Stimulated activated naive CD8-positive, alpha-beta T cell treated with anti-CD3 and anti-CD28 coated beads, Interleukin-15, Interleukin-2, amounts not matched to agents 100 U/mL and 50 U/mL, for 24 hours (primary cell): Measurements from ENCODE around the gene ZMYM2.
"Not testable (repeated sequence)": the region's sequence is repeated elsewhere in the genome, so short reads cannot be mapped to it uniquely, and the experiment has no call there.

Source experiments
- ATAC-seq: fragments of 150-1000 bp; cut with Tn5 transposase; one replicate; pipeline ENCODE4 v1.10.0; 2021
- DNase-seq: peaks from one replicate; pipeline ENCODE4 v3.0.0; 2021

ZMYM2 gene

GRCh38 chr13:19982447-19983043 lies 24.0 kb downstream of the ZMYM2 start:
- no peak for ATAC-seq
- DNase-seq, result no peak

DNA sequence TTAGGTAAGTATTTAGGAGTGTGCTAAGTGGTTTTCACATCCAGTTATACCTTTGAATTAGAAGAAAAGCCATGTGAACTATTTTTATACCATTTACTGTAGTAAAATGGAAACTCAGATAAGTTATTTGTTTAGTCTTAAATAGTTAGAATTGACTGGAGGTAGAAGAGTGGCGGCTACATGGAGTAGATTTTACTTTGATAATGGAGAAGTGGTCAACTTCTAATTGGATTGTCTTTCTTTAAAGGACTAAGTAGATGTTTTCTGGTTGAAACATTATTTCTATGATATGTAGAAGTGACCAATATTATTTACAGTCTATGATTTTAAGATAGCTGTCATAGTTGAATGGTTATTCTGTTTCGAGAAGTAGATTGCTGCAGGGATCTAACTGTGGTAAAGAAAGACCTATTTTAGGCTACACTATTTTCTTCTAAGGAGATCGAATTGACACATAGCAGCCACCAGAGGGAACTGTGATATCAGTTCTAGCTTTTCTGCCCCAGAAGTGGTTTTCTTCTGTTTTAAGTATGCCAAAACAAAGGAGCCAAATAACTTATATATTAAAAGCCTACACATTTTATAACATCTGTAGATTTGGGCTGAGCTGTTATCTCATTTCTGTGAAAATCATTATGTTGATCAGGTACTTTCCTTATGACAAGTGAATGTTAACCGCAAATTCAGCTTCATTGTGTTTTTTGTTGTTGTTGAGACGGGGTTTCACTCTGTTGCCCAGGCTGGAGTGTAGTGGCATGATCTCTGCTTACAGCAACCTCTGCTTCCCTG lies 26.1 kb downstream of the ZMYM2 start:
- no peak for DNase-seq
- ATAC-seq, result no peak

- ATAC-seq, result no peak
- DNase-seq, result no peak
Observed at GRCh38 chr13:19985219-19985556, 26.7 kb downstream of the ZMYM2 start.

DNA sequence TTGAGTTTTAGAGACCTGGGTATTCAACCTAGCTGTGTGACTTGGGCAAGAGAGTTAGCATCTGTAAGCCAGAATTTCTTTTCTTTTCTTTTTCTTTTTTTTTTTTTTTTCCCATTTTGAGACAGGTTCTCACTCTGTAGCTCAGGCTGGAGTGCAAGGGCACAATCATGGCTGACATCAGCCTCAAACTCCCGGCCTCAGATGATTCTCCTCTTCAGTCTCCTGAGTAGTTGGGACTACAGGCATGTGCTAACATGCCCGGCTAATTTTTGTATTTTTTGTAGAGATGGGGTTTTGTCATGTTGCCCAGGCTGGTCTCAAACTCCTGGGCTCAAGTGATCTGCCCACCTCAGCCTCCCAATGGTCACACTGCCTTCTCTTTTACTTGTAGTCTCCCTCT lies 33.0 kb downstream of the ZMYM2 start:
- no peak for ATAC-seq
- DNase-seq, result no peak

- ATAC-seq, result no peak
- no peak for DNase-seq
Observed at GRCh38 chr13:19993024-19993423, 34.5 kb downstream of the ZMYM2 start.

GRCh38 chr13:19998960-19999359 lies 40.4 kb downstream of the ZMYM2 start:
- no peak for DNase-seq
- no peak for ATAC-seq

- DNase-seq (no peak), ATAC-seq (no peak)
Observed at GRCh38 chr13:20000062-20000552, 41.6 kb downstream of the ZMYM2 start.

GRCh38 chr13:20001366-20002190 lies 43.1 kb downstream of the ZMYM2 start:
- DNase-seq, result no peak
- no peak for ATAC-seq

- no peak for DNase-seq
- no peak for ATAC-seq
Observed at GRCh38 chr13:20002787-20003186, 44.3 kb downstream of the ZMYM2 start.

GRCh38 chr13:20006206-20006605 lies 47.7 kb downstream of the ZMYM2 start:
- DNase-seq (no peak), ATAC-seq (no peak)

- ATAC-seq, result no peak
Observed at GRCh38 chr13:20015763-20016162, 57.2 kb downstream of the ZMYM2 start.

DNA sequence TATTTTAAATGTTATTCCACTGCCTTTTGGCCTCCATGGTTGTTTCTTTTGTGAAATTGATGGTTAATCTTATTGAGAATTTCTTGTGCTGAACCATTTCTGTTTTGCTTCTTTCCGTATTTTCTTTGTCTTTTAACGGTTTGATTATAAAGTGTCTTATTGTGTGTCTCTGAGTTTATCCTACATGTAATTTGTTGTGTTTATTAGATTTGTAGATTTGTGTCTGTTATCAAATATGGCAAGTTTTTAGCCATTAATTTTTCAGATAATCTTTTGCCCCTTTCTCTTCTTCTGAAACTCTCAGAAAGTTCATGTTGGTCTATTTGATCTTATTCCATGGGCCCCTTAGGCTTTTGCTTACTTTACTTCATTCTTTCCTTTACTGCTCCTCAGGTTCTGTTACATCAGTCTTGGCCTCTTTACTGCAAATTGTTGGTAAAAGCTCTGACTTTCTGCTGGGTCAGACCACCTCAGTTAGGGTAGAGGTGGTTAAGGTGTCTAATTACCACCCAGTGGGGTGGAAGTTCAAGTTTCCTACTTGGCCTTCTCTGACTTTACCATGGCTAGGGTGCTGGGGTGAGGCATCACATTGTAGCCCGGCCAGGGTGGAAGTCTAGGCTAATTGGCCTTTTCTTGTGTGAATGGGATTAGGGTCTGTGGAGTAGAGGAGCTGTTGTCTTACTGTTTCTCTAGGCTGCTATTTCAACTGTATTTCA lies 58.3 kb downstream of the ZMYM2 start:
- ATAC-seq (no peak), DNase-seq (no peak)

More at GRCh38 chr13:20015763-20016162, 57.2 kb downstream of the ZMYM2 start:
- no peak for DNase-seq

DNA sequence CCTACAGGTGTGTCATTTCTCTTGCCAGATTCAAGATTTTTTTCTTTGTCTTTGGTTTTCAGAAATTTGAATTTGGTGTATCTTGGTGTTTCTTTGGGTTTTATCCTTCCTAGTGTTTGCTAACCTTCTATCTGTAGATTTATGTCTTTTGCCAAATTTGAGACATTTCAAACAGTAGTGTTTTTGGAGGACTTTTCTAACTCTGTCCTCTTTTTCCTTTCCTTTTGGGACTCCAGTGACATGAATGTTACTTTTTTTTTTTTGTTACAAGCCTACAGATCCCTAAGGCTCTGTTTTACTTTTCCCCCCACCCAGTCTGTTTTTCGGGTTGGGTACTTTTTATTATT lies 58.8 kb downstream of the ZMYM2 start:
- ATAC-seq, result no peak
- no peak for DNase-seq

GRCh38 chr13:20019043-20019442 lies 60.5 kb downstream of the ZMYM2 start:
- DNase-seq (no peak), ATAC-seq (no peak)

DNA sequence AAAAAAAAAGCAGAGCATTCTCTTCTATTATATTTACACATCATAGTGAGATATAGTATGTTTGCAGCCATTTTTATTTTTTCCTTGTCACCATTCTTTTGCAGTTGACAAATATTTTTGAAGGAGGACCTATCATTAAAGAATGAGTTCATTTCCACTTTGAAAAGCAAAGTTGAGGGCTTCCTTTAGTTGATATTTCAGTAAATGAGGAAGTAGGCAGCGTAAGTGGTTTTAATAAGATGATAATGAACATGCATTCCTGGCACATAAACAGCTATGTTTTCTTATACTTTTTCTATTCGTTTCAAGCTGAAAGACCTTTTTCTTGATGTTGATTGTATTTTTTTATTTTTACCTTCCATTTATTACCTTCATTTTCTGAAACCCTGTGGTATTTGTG lies 66.2 kb downstream of the ZMYM2 start:
- DNase-seq (no peak), ATAC-seq (no peak)

DNA sequence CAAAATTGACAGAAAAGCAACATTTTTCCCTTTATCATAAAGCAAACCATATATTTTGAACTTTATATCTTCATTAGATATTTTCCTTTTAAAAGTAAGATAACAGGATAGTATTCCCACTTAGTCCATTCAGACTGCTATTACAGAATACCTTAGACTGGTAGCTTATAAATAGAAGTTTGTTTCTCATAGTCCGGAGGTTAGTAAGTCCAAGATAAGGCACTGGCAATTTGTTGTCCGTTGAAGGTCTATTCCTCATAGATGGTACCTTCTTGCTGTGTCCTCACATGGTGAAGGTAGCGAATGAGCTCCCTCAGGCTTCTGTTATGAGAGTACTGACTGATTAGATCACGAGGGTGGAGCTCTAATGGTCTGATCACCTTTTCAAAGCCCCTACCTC lies 70.4 kb downstream of the ZMYM2 start:
- ATAC-seq (no peak), DNase-seq (no peak)

DNA sequence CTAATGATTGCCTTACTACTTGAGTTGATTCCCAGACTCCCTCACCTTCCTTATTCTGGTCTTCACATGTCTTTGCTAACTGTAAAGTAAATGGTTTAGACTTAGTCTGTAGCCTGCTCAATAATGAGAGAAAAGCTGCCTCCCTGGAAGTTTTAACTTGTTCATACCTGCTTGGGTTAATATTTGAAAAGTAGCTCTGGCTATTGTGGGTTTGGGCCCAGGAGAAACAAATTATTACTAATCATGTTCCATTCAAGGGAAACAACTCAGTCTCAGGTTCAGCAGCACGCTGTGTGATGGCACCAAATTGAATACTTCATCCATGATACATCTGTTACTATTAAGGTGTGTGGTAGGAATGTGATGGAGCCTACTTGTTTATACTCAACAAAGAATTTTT lies 75.0 kb downstream of the ZMYM2 start:
- no peak for ATAC-seq

DNA sequence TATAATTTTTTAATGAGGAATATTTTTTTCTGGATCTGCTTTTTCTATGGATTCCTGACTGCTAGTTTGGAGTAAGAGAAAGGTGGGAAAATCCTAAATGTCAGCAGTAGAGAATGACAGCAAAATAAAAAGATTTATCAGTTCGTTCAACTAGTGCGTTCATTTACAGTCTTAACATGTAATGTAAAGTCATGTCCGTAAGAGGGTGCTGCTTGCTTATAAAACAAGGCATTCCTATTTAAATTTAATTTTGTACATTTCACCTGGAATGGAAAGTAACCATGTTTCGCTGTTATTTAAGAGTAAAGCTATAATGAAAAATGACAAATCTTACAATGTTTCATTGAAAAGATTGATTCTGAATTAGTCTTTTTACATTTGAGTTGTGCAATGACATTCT lies 76.6 kb downstream of the ZMYM2 start:
- ATAC-seq (no peak), DNase-seq (no peak)

More for the DNA sequence above, 75.0 kb downstream of the ZMYM2 start:
- DNase-seq, result no peak

DNA sequence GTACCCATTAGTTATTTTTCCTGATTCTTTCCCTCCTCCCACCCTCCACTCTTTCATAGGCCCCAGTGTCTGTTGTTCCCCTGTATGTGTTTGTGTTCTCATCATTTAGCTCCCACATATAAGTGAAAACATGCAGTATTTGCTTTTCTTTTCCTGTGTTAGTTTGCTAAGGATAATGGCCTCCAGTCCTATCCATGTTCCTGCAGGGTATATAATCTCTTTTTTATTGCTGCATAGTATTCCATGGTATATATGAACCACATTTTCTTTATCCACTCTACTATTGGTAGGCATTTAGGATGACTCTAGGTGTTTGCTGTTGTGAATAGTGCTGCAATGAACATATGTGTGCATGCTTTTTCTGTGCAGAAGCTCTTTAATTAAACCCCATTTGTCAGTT lies 79.4 kb downstream of the ZMYM2 start:
- no peak for ATAC-seq
- DNase-seq, result no peak

- DNase-seq, ATAC-seq: not testable (repeated sequence)
Observed at GRCh38 chr13:20042603-20043002, 84.1 kb downstream of the ZMYM2 start.

GRCh38 chr13:20043207-20043925 lies 84.8 kb downstream of the ZMYM2 start:
- DNase-seq, result no peak
- ATAC-seq, result no peak

DNA sequence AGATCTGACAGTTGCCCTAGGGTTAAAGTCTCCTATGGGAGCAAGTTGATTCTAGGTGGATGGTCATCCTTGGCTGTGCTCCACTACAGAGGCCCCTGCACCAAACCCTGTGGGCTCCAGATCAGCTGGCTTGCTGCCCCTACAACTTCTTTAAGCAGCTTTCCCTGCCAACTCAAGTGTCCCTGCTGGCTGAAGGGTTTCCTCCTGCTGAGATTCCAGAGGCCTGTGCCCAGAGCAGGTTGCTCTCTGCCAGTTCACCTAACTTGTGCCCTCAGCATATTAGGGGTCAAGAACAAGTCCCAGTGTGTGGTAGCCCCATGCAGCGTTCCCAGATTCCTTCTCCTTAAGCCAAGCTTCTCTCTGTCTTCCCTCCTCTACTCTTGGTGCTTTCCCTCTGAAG lies 85.6 kb downstream of the ZMYM2 start:
- ATAC-seq, result no peak
- no peak for DNase-seq
